GM12891 (cell line): ENCODE data around the gene RSPO4.

Source experiments
- POLR2A ChIP-seq: IDR thresholded peaks from 2 replicates; pipeline ENCODE4 v1.6.1; 2011; ENCODE audit warnings: low read depth, low read length, control low read depth
- POLR2AphosphoS5 ChIP-seq: IDR thresholded peaks from 2 replicates; pipeline ENCODE4 v1.6.1; 2011; ENCODE audit warnings: low read depth, low read length, control low read depth
- POU2F2 ChIP-seq: IDR thresholded peaks from 2 replicates; pipeline ENCODE4 v1.6.1; 2011; ENCODE audit warnings: low read depth, mild to moderate bottlenecking, control low read depth, low read length, moderate library complexity
- TAF1 ChIP-seq: IDR thresholded peaks from 2 replicates; pipeline ENCODE4 v1.6.1; 2011; ENCODE audit warnings: low read depth, low read length, control low read depth

DNA sequence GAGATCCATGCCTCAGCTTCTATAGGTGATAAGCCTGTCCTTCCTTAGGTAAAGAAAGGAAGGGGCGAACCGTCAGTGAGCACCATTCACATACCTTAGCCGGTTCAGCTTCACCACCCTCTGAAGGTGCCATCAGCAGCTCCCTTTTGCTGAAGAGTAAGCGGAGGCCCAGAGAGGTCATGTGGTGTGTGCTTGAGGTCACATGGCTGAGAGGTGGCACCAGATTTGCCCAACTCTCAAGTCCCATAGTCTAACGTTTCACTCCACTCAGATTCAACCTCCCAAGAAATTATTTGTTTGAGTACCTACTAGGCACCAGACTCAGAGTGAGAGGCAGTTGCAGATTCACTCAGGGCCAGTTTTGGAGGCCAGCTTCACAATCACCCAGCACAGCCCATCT is 18.5 kb upstream of the RSPO4 start:
- TF ChIP-seq POLR2A (no peak), POLR2AphosphoS5 (no peak), TAF1 (no peak), POU2F2 (no peak)
